Limb (tissue), 2 donors: ENCODE results near the gene GRM1.

Experiments
- DNase-seq, 2 donors: peaks; one replicate each; pipeline ENCODE4 v3.0.0-alpha.2; 2016; ENCODE audit errors: extremely low spot score in 2 of 2

The GRM1 gene

GRCh38 chr6:146315381-146316174 is 286.7 kb downstream of the GRM1 start:
- peak in 1 of 2 donors; percentile 13 for DNase-seq

- no peak for DNase-seq
Observed at GRCh38 chr6:146316175-146316495, 287.3 kb downstream of the GRM1 start.

- no peak for DNase-seq
Observed at GRCh38 chr6:146331013-146331412, 302.2 kb downstream of the GRM1 start.

GRCh38 chr6:146335336-146335735 is 306.5 kb downstream of the GRM1 start:
- no peak for DNase-seq

GRCh38 chr6:146336191-146336590 is 307.3 kb downstream of the GRM1 start:
- DNase-seq, result no peak

- peak in 1 of 2 donors; percentile 67 for DNase-seq
Observed at GRCh38 chr6:146337376-146337775, 308.5 kb downstream of the GRM1 start.

- DNase-seq, result no peak
Observed at GRCh38 chr6:146339716-146340115, 310.9 kb downstream of the GRM1 start.

- DNase-seq, result no peak
Observed at GRCh38 chr6:146341493-146342230, 312.8 kb downstream of the GRM1 start.

- no peak for DNase-seq
Observed at GRCh38 chr6:146345598-146345997, 316.7 kb downstream of the GRM1 start.

- no peak for DNase-seq
Observed at GRCh38 chr6:146347090-146347489, 318.2 kb downstream of the GRM1 start.

- DNase-seq, result no peak
Observed at GRCh38 chr6:146347690-146348089, 318.8 kb downstream of the GRM1 start.

GRCh38 chr6:146351018-146351417 is 322.2 kb downstream of the GRM1 start:
- no peak for DNase-seq

- DNase-seq, result no peak
Observed at GRCh38 chr6:146352163-146352562, 323.3 kb downstream of the GRM1 start.

- DNase-seq, result no peak
Observed at GRCh38 chr6:146354451-146354850, 325.6 kb downstream of the GRM1 start.

GRCh38 chr6:146355521-146356100 is 326.7 kb downstream of the GRM1 start:
- no peak for DNase-seq

- DNase-seq, result no peak
Observed at GRCh38 chr6:146357578-146358430, 328.9 kb downstream of the GRM1 start.

- no peak for DNase-seq
Observed at GRCh38 chr6:146358431-146359046, 329.7 kb downstream of the GRM1 start.

GRCh38 chr6:146359131-146359530 is 330.3 kb downstream of the GRM1 start:
- DNase-seq, result no peak

- DNase-seq, result no peak
Observed at GRCh38 chr6:146361128-146361924, 332.5 kb downstream of the GRM1 start.

- no peak for DNase-seq
Observed at GRCh38 chr6:146363838-146364607, 335.2 kb downstream of the GRM1 start.
